DND-41 (cell line): ENCODE results near the gene CEBPZOS.

Experiments
- ATAC-seq: fragments of 200-7000 bp; cut with Tn5 transposase; 3 replicates; pipeline ENCODE4 v1.9.1; 2021; ENCODE audit warnings: low read depth; ENCODE audit not compliant: insufficient read depth
- DNase-seq: peaks from one replicate; pipeline ENCODE4 v3.0.0-alpha.2; 2020
- H2AFZ ChIP-seq: 2 replicates; pipeline ENCODE4 v1.6.0; 2012; ENCODE audit warnings: low read depth, low read length
- H3K27ac ChIP-seq: 2 replicates; pipeline ENCODE4 v1.5.1; 2012; ENCODE audit warnings: low read length, inconsistent platforms
- H3K27me3 ChIP-seq: fragments of 200-600 bp; sonication (generic); 2 replicates; pipeline ENCODE4 v1.6.0; 2012; ENCODE audit warnings: low read length, mild to moderate bottlenecking, inconsistent platforms; ENCODE audit not compliant: insufficient read depth, poor library complexity
- H3K36me3 ChIP-seq: 2 replicates; pipeline ENCODE4 v1.5.1; 2012; ENCODE audit warnings: low read length, inconsistent platforms; ENCODE audit not compliant: insufficient read depth
- H3K4me1 ChIP-seq: 2 replicates; pipeline ENCODE4 v1.5.1; 2012; ENCODE audit warnings: mild to moderate bottlenecking, low read length; ENCODE audit not compliant: insufficient read depth
- H3K4me2 ChIP-seq: 2 replicates; pipeline ENCODE4 v1.6.0; 2012; ENCODE audit warnings: mild to moderate bottlenecking, moderate library complexity, low read length, inconsistent platforms; ENCODE audit not compliant: insufficient read depth
- H3K4me3 ChIP-seq, 2 experiments: fragments of 200-600 bp in 1 of 2; shearing (Covaris generic) in 1 of 2; 2 replicates each; pipeline ENCODE4 v1.5.1; 2012 to 2016; ENCODE audit warnings: inconsistent platforms in 2 of 2, low read length in 2 of 2, mild to moderate bottlenecking in 2 of 2, low read depth in 1 of 2, moderate library complexity in 1 of 2
- H3K79me2 ChIP-seq: 2 replicates; pipeline ENCODE4 v1.6.0; 2012; ENCODE audit warnings: low read length, inconsistent platforms; ENCODE audit not compliant: insufficient read depth
- H3K9ac ChIP-seq: 2 replicates; pipeline ENCODE4 v1.6.0; 2012; ENCODE audit warnings: low read depth, mild to moderate bottlenecking, inconsistent platforms, low read length, moderate library complexity
- H3K9me3 ChIP-seq: 2 replicates; pipeline ENCODE4 v1.5.1; 2012; ENCODE audit warnings: low read length, moderate library complexity, mild to moderate bottlenecking, inconsistent platforms; ENCODE audit not compliant: insufficient read depth, severe bottlenecking
- H4K20me1 ChIP-seq: 2 replicates; pipeline ENCODE4 v1.6.0; 2012; ENCODE audit warnings: low read length; ENCODE audit not compliant: insufficient read depth
- CTCF ChIP-seq: IDR thresholded peaks from 2 replicates; pipeline ENCODE4 v1.5.1; 2012; ENCODE audit warnings: borderline replicate concordance, low read length, moderate library complexity, mild to moderate bottlenecking; ENCODE audit not compliant: poor library complexity, severe bottlenecking; ENCODE audit errors: extremely low read depth
- EZH2 ChIP-seq: IDR thresholded peaks from 3 replicates; pipeline ENCODE4 v1.6.1; 2012; ENCODE audit warnings: borderline replicate concordance, low read depth, mild to moderate bottlenecking, moderate library complexity, low read length, inconsistent platforms; ENCODE audit not compliant: severe bottlenecking

CEBPZOS gene

GRCh38 chr2:37156857-37157714, 39.2 kb upstream of the CEBPZOS start, which contains the start of gene EIF2AK2:
EIF2AK2 (minus strand) TSS chr2:37156980; CDS start chr2:37147806, 9,174 bp downstream.
- no peaks in the 10 kb centered on the region for H3K9me3 ChIP-seq
- peak within 1 kb of the TSS; percentile 86 for H3K27ac ChIP-seq
- H3K4me3 ChIP-seq = peak within 1 kb of the TSS; percentile 74 to 82
- ATAC-seq = peak; percentile 97
- H3K27me3 ChIP-seq = no peaks in the 10 kb centered on the region
- peak within 1 kb of the TSS; percentile 94 for H3K4me2 ChIP-seq
- H3K36me3 ChIP-seq = peaks cover 15% of the 10 kb centered on the region
- DNase-seq = peak; percentile 94
- peak within 1 kb of the TSS; percentile 98 for H2AFZ ChIP-seq
- peaks cover 52% of the 10 kb centered on the region for H3K79me2 ChIP-seq
- H4K20me1 ChIP-seq = peaks cover 19% of the 10 kb centered on the region; the same call in 1 of the 2 replicates
- peak within 1 kb of the TSS; percentile 91 for H3K9ac ChIP-seq
- no peak for TF ChIP-seq EZH2
- no peak for TF ChIP-seq CTCF
- H3K4me1 ChIP-seq = peaks cover 48% of the 10 kb centered on the region

- H3K9ac ChIP-seq = no peak overlapping the region
- H3K4me2 ChIP-seq = no peak overlapping the region
- no peak overlapping the region for H2AFZ ChIP-seq
- H3K27ac ChIP-seq = no peak overlapping the region
- no peak for ATAC-seq
- H3K27me3 ChIP-seq = no peaks in the 10 kb centered on the region
- no peak overlapping the region for H3K4me3 ChIP-seq
- no peaks in the 10 kb centered on the region for H3K4me1 ChIP-seq
- H3K36me3 ChIP-seq = no peaks in the 10 kb centered on the region
- no peak for DNase-seq
- no peaks in the 10 kb centered on the region for H4K20me1 ChIP-seq
- H3K9me3 ChIP-seq = peaks cover 16% of the 10 kb centered on the region
- no peaks in the 10 kb centered on the region for H3K79me2 ChIP-seq
- TF ChIP-seq EZH2 = no peak
- TF ChIP-seq CTCF = no peak
These were observed 31.5 kb upstream of the CEBPZOS start for GRCh38 chr2:37164757-37165156.

- H3K36me3 ChIP-seq = no peaks in the 10 kb centered on the region
- no peak overlapping the region for H3K4me3 ChIP-seq
- no peaks in the 10 kb centered on the region for H4K20me1 ChIP-seq
- H3K4me2 ChIP-seq = no peak overlapping the region
- H2AFZ ChIP-seq = no peak overlapping the region
- no peaks in the 10 kb centered on the region for H3K4me1 ChIP-seq
- no peak for DNase-seq
- no peak overlapping the region for H3K27ac ChIP-seq
- TF ChIP-seq CTCF = no peak
- no peak for TF ChIP-seq EZH2
- H3K79me2 ChIP-seq = no peaks in the 10 kb centered on the region
- H3K9ac ChIP-seq = no peak overlapping the region
- no peaks in the 10 kb centered on the region for H3K27me3 ChIP-seq
- ATAC-seq = no peak
- H3K9me3 ChIP-seq = peaks cover 16% of the 10 kb centered on the region
These were observed 28.6 kb upstream of the CEBPZOS start for GRCh38 chr2:37167636-37168180.
